ENCODE results near the gene C16orf95. TPM values are rescaled to one million over a fixed set of nuclear protein-coding genes. Genes with fewer than 3 reads are reported as not detected.

Gene C16orf95
- total RNA-seq, 1 experiment from 2014 or later: 5.1 TPM

DNA sequence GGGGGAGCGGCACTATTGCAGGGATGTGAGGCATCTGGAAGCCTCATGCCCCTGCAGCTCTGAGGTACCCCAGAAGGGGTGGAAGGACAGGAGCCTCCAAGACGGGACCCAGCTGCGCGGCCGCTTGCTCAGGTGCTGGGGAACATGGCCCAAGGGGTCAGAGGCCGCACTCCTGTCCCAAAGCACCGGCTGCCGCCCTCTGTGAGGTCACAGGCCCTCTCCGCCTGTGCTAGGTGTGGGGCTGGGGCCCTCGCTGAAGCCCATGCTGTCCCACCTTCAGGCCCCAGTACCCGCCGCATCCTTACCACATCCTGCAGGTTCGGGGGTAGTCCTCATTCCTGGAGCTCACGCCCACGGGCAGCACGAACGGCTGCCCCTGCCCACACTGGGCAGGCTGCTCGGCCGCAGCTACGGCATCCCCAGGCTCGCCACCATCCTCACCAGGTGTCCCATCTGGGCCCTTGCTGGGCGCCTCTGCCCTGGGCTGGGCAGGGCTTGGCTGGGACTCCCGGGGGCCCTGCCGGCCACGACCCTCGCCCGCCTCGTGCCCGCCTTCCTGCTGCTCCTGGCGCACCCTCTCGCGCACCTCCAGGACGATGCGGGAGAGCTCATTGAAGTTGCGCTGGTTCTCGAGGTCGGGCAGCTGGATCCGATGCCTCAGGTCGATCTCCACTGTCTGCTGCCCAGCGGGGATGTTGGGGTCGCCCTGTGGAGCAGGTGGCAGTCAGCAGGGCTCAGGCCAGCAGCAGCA is 16.6 kb upstream of the C16orf95 start:
- CTCF ChIA-PET: no interaction called here
- Histone ChIP-seq H3K27ac (ENCODE audit: low read depth, low read length, poor library complexity, severe bottlenecking) (no peak overlapping the region), H3K4me3 (ENCODE audit: low read depth, low read length, poor library complexity, severe bottlenecking) (no peak overlapping the region), H3K4me1 (ENCODE audit: insufficient read depth, low read length, poor library complexity, severe bottlenecking) (no peaks in the 10 kb centered on the region), H3K9me3 (ENCODE audit: low read depth, low read length, poor library complexity, severe bottlenecking) (no peaks in the 10 kb centered on the region), H3K27me3 (replicated peaks; ENCODE audit: insufficient read depth, low read depth, low read length, poor library complexity) (no peaks in the 10 kb centered on the region), H3K36me3 (ENCODE audit: insufficient read depth, low read length, poor library complexity, severe bottlenecking) (peaks cover 21% of the 10 kb centered on the region)
- TF ChIP-seq, protein P1, sequence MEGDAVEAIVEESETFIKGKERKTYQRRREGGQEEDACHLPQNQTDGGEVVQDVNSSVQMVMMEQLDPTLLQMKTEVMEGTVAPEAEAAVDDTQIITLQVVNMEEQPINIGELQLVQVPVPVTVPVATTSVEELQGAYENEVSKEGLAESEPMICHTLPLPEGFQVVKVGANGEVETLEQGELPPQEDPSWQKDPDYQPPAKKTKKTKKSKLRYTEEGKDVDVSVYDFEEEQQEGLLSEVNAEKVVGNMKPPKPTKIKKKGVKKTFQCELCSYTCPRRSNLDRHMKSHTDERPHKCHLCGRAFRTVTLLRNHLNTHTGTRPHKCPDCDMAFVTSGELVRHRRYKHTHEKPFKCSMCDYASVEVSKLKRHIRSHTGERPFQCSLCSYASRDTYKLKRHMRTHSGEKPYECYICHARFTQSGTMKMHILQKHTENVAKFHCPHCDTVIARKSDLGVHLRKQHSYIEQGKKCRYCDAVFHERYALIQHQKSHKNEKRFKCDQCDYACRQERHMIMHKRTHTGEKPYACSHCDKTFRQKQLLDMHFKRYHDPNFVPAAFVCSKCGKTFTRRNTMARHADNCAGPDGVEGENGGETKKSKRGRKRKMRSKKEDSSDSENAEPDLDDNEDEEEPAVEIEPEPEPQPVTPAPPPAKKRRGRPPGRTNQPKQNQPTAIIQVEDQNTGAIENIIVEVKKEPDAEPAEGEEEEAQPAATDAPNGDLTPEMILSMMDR (conservative IDR thresholded peaks at IDR 0.05; ENCODE audit: low read depth, low read length): no peak
- no peak for TF ChIP-seq EZH2 (IDR thresholded peaks at IDR 0.05; ENCODE audit: borderline replicate concordance, low read depth, low read length, poor library complexity, severe bottlenecking)
- POLR2A ChIA-PET (ENCODE audit: low non-redundant PET): no interaction called here
- DNase-seq (ENCODE audit: low spot score): no peak
- no TSS peak for BruUV-seq (replicated peaks)
- intact Hi-C loops (cut with micrococcal nuclease; ENCODE audit: unreplicated experiment): no loop called here

DNA sequence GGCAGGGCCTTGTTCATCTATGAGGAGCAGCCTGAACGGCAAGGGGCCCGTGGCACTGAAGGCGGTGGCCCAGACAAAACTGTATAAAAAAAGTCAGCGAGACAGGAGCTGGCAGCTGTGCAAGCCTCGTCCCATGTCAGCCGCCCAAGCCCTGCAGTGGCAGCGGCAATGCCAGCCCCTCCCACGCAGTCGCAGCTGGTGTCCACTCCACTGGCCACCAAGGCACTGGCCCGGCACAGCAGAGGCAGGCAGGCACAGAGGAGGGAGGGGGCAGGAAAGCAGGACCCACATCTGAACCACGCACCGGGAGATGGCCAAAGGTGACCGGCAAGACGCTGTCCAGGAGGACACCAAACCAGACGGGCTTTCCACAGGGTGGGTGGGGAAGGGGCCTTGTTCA is 15.9 kb upstream of the C16orf95 start:
- no TSS peak for BruUV-seq (replicated peaks)
- DNase-seq (ENCODE audit: low spot score): no peak
- ChIA-PET CTCF (no interaction called here), POLR2A (ENCODE audit: low non-redundant PET) (no interaction called here)
- H3K9me3 ChIP-seq (ENCODE audit: low read depth, low read length, poor library complexity, severe bottlenecking): no peaks in the 10 kb centered on the region
- TF ChIP-seq, protein P1 (conservative IDR thresholded peaks at IDR 0.05; ENCODE audit: low read depth, low read length): no peak
- no peak for TF ChIP-seq EZH2 (IDR thresholded peaks at IDR 0.05; ENCODE audit: borderline replicate concordance, low read depth, low read length, poor library complexity, severe bottlenecking)
- no peak overlapping the region for H3K4me3 ChIP-seq (ENCODE audit: low read depth, low read length, poor library complexity, severe bottlenecking)
- H3K27ac ChIP-seq (ENCODE audit: low read depth, low read length, poor library complexity, severe bottlenecking): no peak overlapping the region
- H3K4me1 ChIP-seq (ENCODE audit: insufficient read depth, low read length, poor library complexity, severe bottlenecking): no peaks in the 10 kb centered on the region
- no peaks in the 10 kb centered on the region for H3K27me3 ChIP-seq (replicated peaks; ENCODE audit: insufficient read depth, low read depth, low read length, poor library complexity)
- H3K36me3 ChIP-seq (ENCODE audit: insufficient read depth, low read length, poor library complexity, severe bottlenecking): peaks cover 21% of the 10 kb centered on the region
- intact Hi-C loops (cut with micrococcal nuclease; ENCODE audit: unreplicated experiment): no loop called here

DNA sequence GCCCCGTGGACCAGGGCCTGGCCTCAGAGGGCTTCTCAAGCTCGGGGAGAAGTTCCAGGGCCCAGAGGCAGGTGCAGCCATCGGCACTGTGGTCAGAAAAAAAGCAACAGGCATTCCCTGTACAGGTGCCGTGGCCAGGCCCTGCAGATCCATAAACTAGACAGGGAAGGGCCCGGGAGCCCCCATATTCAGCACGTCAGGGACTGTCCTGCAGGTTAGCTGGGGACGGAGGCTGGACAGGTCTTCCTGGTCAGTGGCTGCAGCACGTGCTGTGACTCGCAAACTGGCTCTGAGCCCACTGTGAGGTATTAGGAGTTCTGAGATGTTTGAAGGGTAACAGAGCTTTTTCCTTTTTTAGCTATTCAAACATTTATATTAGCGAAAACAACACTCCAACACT is 15.0 kb upstream of the C16orf95 start:
- no peaks in the 10 kb centered on the region for H3K4me1 ChIP-seq (ENCODE audit: insufficient read depth, low read length, poor library complexity, severe bottlenecking)
- H3K27me3 ChIP-seq (replicated peaks; ENCODE audit: insufficient read depth, low read depth, low read length, poor library complexity): no peaks in the 10 kb centered on the region
- no peak overlapping the region for H3K4me3 ChIP-seq (ENCODE audit: low read depth, low read length, poor library complexity, severe bottlenecking)
- POLR2A ChIA-PET (ENCODE audit: low non-redundant PET): no interaction called here
- H3K27ac ChIP-seq (ENCODE audit: low read depth, low read length, poor library complexity, severe bottlenecking): no peak overlapping the region
- CTCF ChIA-PET: no interaction called here
- no TSS peak for BruUV-seq (replicated peaks)
- TF ChIP-seq EZH2 (IDR thresholded peaks at IDR 0.05; ENCODE audit: borderline replicate concordance, low read depth, low read length, poor library complexity, severe bottlenecking): no peak
- TF ChIP-seq, protein P1 (conservative IDR thresholded peaks at IDR 0.05; ENCODE audit: low read depth, low read length): no peak
- DNase-seq (ENCODE audit: low spot score): no peak
- intact Hi-C loops (cut with micrococcal nuclease; ENCODE audit: unreplicated experiment): no loop called here
- H3K9me3 ChIP-seq (ENCODE audit: low read depth, low read length, poor library complexity, severe bottlenecking): no peaks in the 10 kb centered on the region
- H3K36me3 ChIP-seq (ENCODE audit: insufficient read depth, low read length, poor library complexity, severe bottlenecking): peaks cover 21% of the 10 kb centered on the region

All from A673 (cell line).